Measurements from ENCODE around the gene LIPA.

GRCh38 chr10:89217057-89217990, 34.3 kb downstream of the LIPA start:
- TF ChIP-seq GATA2 (IDR thresholded peaks at IDR 0.05; ENCODE audit: low read depth, low read length): no peak
- TF ChIP-seq GATA3 (IDR thresholded peaks at IDR 0.05; ENCODE audit: low read depth, low read length): no peak

Data from SH-SY5Y (cell line).